Measurements from ENCODE around the gene AP1G2. TPM values are rescaled to one million over a fixed set of nuclear protein-coding genes. Genes with fewer than 3 reads are reported as not detected.

The AP1G2 gene
- total RNA-seq, 3 donors from 2014 or later = 86.9 to 113 (median 108) TPM

DNA sequence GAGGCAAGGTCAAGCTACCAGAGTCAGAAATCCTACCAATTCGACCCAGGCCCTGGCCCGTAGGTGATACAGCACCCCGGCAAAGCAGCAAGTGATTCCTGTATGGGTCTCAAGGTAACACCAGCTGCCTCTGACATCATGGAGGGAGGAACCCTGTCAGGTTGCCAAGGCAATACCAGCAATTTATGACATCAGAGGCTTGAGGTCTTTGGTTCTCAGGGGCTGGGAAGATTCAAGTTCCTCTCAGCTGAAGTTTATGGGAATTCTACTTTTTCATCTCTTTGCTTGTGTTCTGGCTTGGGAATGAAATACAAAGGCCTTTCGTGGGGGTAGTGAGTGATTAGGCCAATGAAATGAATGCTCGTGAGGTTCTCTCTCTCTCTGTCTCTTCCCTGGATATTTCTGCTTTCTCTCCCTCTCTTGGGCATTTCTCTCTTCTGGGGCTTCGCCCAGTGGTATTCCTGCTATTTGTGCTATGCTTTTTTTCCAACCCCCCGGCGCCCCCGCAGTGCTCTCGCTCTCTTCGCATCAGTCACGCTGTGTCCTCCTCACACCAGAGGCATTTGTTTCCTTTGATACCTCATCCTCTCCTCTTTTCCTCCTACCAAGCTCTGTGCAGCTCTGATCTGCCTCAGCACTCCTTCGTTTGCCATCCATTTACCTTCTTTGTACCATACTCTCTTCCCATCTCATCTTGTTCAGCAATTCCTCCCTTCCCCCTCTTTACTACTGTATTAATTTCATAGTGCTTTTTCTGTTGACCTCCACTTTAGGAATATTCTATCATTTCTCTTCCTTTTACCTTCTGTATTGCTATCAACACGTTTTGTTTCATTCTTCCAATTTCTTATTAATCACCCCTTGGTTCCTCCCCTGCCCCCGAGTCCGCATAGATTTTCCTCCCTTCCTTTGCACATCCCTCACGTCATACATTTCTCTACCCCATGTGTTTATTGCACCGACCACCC is 19.0 kb downstream of the AP1G2 start:
- ATAC-seq = no peak
- H3K9me3 Mint-ChIP-seq = no peaks in the 10 kb centered on the region
- no peaks in the 10 kb centered on the region for H3K27me3 Mint-ChIP-seq (ENCODE audit: low read depth)
- peaks cover 2% of the 10 kb centered on the region for H3K4me1 Mint-ChIP-seq (ENCODE audit: low read depth)
- DNase-seq = no peak
- no peaks in the 10 kb centered on the region for H3K36me3 Mint-ChIP-seq (ENCODE audit: insufficient read depth)
- H3K4me3 Mint-ChIP-seq = no peak overlapping the region

DNA sequence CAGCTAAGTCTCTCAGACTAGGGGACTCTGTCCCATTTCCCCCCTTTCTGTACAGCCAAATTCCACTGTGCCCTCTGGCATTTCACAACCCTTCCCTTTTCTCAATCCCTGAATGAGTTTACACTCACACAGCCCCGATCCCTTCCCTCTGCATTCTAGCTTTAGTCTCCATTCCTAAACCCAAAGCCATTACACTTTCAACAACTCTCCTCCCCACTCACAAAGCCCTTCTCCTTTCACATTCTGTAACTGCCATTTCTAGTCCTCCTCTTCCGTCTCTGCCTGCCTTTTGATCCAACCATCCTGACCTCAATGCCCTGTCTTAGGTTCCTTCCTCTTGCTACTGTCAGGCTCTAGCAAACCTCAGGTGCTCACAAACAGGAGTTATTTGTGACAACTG is 19.7 kb downstream of the AP1G2 start:
- H3K4me3 Mint-ChIP-seq = no peak overlapping the region
- no peaks in the 10 kb centered on the region for H3K9me3 Mint-ChIP-seq
- DNase-seq (no peak), ATAC-seq (no peak)
- peaks cover 2% of the 10 kb centered on the region for H3K4me1 Mint-ChIP-seq (ENCODE audit: low read depth)
- no peaks in the 10 kb centered on the region for H3K27me3 Mint-ChIP-seq (ENCODE audit: low read depth)
- no peaks in the 10 kb centered on the region for H3K36me3 Mint-ChIP-seq (ENCODE audit: insufficient read depth)

DNA sequence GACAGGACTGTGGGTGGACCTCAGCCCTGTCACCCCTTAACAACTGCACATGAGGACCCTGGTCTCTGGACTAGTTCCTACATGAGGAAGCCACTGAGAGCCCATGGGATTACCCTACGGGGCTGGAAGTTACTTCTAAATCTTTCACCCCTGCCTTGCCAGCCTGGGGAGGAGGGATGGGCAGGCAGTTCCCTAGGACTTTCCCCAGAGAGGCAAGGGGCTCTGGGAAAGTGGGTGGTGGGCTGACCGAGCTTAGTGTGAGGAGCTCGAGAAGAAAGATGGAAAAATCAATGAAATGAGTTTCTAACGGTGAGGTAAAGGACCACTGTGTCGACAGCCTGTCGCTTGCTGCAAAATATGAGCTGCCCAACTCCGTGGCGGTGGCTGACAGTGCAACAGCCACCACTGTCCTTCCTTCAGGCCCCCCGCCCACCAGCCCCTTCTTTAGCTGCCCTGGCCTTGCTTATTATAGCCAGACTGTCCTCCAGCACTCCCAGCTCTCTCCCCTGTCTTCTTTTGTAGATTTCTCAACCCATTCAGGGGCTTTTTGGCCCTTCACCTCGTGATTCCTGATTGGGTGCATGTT is 21.0 kb downstream of the AP1G2 start:
- DNase-seq (no peak), ATAC-seq (no peak)
- H3K27me3 Mint-ChIP-seq (ENCODE audit: low read depth) = no peaks in the 10 kb centered on the region
- H3K36me3 Mint-ChIP-seq (ENCODE audit: insufficient read depth) = no peaks in the 10 kb centered on the region
- no peaks in the 10 kb centered on the region for H3K9me3 Mint-ChIP-seq
- no peak overlapping the region for H3K4me3 Mint-ChIP-seq
- no peaks in the 10 kb centered on the region for H3K4me1 Mint-ChIP-seq (ENCODE audit: low read depth)

DNA sequence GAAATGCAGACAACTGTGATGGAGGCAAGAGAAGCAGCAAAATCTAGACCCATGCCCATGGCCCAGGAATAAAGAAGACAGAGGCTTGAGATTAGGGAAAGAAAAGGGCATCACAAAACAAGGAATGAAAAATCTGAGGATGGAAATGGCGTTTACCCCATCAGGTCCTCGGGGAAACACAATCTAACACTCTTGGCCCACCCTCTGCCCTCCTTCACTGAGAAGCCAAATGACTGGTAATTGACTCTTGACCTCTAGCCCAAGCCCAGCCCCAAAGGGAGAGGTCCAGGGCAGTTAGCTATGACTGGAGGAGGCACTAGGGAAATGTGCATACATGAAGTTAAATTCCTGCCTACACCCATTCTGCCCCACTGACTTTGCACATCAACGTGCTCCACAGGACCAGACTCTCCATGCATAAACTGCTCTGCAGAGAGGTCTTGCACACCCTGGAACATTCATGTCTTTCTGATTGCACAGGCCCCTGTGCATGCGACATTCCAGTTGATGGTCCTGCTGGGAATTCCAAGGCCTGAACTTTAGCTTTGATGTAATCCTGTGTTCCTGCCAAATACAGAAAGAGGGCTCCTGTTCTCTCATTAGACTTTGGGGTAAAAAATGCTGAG is 21.7 kb downstream of the AP1G2 start:
- ATAC-seq (no peak), DNase-seq (no peak)
- Mint-ChIP-seq H3K9me3 (no peaks in the 10 kb centered on the region), H3K27me3 (ENCODE audit: low read depth) (no peaks in the 10 kb centered on the region), H3K36me3 (ENCODE audit: insufficient read depth) (no peaks in the 10 kb centered on the region), H3K4me1 (ENCODE audit: low read depth) (no peaks in the 10 kb centered on the region), H3K4me3 (no peak overlapping the region)

DNA sequence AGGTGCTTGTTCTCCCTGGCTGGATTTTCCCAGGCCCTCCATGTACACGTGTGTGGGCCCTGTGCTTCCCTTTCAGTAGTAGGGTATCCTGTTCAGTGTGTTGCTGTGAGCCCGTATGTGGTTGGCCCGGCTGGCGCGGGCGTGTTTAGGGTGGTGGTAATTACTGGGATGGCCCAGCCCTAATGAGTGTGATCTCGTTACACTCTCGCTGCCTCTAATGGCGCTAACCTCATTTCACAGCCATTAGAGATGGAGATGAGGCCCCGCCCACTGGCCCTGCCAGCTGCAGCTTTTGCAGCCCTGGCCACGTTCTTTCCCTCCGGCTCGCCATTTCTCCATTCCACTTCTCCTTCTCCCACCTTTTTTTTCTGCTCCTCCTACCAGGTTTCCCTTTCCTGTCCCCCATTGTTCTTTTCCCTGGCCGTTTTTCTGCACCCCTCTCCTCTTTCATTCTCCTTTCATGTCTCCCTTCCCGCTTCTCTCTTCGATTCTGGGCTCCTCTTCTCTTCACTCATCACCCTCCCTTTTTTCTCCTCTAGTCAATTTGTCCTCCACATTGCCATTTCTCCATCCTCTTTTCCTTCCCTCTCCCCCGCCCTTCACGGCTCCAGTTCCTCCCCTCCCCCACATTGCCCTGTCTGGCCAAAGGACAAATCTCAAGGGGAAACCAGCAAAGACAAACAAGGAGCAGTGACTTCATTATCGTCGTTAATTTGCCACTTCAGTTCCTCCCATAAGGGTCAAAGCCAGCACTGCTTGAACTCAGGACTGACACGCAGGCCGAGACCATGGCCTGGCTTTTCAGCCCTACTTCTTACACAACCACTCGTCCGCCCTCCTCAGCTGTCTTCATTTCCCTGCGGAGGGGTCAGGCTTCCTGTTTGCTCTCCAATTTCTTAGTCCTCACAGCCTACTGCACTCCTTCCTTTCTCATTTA is 22.8 kb downstream of the AP1G2 start:
- no peak for DNase-seq
- no peak overlapping the region for H3K4me3 Mint-ChIP-seq
- H3K36me3 Mint-ChIP-seq (ENCODE audit: insufficient read depth) = no peaks in the 10 kb centered on the region
- no peaks in the 10 kb centered on the region for H3K27me3 Mint-ChIP-seq (ENCODE audit: low read depth)
- H3K9me3 Mint-ChIP-seq = no peaks in the 10 kb centered on the region
- no peak for ATAC-seq
- H3K4me1 Mint-ChIP-seq (ENCODE audit: low read depth) = no peaks in the 10 kb centered on the region

DNA sequence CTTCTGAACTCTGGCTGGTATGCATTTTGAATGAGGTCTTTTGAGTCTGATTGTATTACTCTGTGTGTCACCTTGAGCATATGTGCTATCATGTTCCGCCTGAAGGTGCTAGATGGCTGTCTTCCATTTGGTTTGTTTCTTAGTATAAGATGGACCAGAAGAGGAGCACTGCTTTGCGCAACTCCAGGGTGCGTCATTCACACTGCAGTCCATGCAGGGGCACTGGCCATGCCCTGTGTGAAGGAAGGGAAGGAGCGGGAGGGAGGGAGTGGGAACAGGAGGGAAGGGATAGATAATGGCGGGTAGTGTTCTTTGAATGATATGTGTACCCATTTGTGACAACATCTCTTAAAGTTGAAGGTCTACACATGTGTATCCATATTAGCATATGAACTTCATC is 24.2 kb downstream of the AP1G2 start:
- Mint-ChIP-seq H3K36me3 (ENCODE audit: insufficient read depth) (no peaks in the 10 kb centered on the region), H3K9me3 (no peaks in the 10 kb centered on the region), H3K27me3 (ENCODE audit: low read depth) (peaks cover 2% of the 10 kb centered on the region), H3K4me1 (ENCODE audit: low read depth) (peaks cover 2% of the 10 kb centered on the region), H3K4me3 (no peak overlapping the region)
- DNase-seq = no peak
- no peak for ATAC-seq

DNA sequence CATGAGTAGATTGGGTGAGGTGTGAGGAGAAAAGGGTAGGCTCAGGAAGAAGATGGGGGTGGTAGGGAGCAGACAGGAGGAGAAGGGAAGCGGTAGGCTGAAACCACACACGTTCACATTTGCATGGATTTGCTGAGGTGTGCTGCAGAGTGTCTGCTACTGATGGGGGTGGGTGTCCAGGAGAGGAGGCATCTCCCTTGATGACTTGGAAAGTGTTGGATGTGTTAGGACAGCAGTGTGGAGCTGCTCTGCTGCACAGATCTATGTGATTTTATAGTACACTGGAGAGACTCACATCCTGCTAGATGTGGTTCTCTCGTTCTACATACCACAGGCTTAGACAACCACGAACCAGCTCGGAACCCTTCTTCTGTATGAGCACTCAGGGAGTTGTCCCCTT is 25.3 kb downstream of the AP1G2 start:
- H3K27me3 Mint-ChIP-seq (ENCODE audit: low read depth) = peaks cover 2% of the 10 kb centered on the region
- no peak for DNase-seq
- peaks cover 2% of the 10 kb centered on the region for H3K4me1 Mint-ChIP-seq (ENCODE audit: low read depth)
- H3K4me3 Mint-ChIP-seq = no peak overlapping the region
- no peak for ATAC-seq
- no peaks in the 10 kb centered on the region for H3K9me3 Mint-ChIP-seq
- H3K36me3 Mint-ChIP-seq (ENCODE audit: insufficient read depth) = no peaks in the 10 kb centered on the region

DNA sequence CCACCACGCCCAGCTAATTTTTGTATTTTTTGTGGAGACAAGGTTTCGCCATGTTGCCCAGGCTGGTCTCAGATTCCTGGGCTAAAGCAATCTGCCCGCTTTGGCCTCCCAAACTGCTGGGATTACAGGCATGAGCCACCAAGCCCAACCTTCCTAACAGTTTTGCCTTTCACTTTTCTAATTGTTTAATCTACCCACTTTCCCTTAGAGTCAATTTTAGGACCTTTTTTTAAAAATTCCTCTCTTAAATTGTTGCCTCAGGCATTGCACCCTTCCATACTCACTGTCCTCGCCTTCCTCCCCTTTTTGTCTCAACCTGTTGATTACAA is 27.5 kb downstream of the AP1G2 start:
- DNase-seq (no peak), ATAC-seq (no peak)
- peaks cover 2% of the 10 kb centered on the region for H3K27me3 Mint-ChIP-seq (ENCODE audit: low read depth)
- no peak overlapping the region for H3K4me3 Mint-ChIP-seq
- H3K4me1 Mint-ChIP-seq (ENCODE audit: low read depth) = peaks cover 2% of the 10 kb centered on the region
- H3K9me3 Mint-ChIP-seq = no peaks in the 10 kb centered on the region
- no peaks in the 10 kb centered on the region for H3K36me3 Mint-ChIP-seq (ENCODE audit: insufficient read depth)

DNA sequence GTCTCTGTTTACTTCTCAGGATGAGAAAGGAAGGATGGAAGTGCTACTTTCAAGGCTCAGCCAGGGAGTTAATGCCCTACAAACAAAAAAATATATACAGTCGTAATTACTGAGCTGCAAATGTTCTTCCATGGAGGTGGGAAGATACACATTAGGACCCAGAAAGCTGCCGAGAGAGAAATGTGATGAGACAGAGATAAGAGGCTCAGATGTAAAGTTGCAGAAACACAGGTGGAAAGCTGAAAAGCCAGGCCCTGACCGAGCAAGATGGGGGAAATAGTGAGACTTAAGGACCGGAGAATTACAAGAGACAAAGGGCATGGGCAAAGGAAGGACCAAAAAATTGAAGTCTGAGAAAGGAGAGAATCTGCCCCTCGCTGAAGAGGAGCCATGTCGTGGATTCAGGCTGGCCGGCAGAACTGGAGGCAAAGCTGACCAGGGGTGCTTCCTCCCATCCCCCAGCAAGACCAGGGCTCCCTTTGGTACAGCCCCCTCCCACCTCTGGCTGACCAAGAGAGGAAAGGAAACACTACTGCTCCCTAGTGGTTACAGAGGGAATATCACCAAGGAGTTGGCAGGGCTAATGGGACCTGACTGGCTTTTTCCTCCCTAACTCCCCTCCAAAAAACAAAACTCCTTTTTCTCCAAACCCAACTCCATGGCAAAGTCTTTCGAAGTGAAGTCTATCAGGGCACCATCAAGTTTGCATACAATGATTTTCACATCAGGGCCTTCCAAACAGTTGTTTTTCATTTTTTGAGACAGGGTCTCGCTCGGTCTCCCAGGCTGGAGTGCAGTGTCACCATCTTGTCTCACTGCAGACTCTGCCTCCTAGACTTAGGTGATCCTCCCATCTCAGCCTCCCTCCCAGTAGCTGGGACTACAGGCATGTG is 28.1 kb downstream of the AP1G2 start:
- no peak for DNase-seq
- no peak overlapping the region for H3K4me3 Mint-ChIP-seq
- ATAC-seq = peak; percentile 77 to 80
- no peaks in the 10 kb centered on the region for H3K9me3 Mint-ChIP-seq
- peaks cover 2% of the 10 kb centered on the region for H3K27me3 Mint-ChIP-seq (ENCODE audit: low read depth)
- peaks cover 2% of the 10 kb centered on the region for H3K4me1 Mint-ChIP-seq (ENCODE audit: low read depth)
- H3K36me3 Mint-ChIP-seq (ENCODE audit: insufficient read depth) = no peaks in the 10 kb centered on the region

DNA sequence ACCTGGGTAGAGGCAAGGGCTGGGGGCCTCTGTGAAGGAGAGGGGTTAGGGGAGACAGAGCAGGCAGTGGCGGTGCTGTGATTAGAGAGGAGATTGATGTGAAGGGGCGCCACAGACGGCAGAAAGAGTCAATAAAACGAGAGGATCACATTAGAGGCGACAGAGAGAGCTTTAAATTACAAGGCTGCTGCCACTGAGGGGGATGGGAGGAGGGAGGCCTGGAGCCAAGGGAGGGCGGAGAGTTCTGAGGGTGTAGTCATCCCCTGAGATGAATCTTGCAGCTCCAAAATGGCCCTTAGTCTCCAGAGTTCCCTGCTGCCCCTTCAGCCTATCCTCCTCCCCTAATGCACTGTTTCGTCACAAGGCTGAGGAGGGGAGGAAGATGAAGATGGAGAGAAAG is 28.8 kb downstream of the AP1G2 start:
- ATAC-seq (no peak), DNase-seq (no peak)
- Mint-ChIP-seq H3K4me1 (ENCODE audit: low read depth) (peaks cover 2% of the 10 kb centered on the region), H3K9me3 (no peaks in the 10 kb centered on the region), H3K4me3 (no peak overlapping the region), H3K27me3 (ENCODE audit: low read depth) (peaks cover 2% of the 10 kb centered on the region), H3K36me3 (ENCODE audit: insufficient read depth) (no peaks in the 10 kb centered on the region)

DNA sequence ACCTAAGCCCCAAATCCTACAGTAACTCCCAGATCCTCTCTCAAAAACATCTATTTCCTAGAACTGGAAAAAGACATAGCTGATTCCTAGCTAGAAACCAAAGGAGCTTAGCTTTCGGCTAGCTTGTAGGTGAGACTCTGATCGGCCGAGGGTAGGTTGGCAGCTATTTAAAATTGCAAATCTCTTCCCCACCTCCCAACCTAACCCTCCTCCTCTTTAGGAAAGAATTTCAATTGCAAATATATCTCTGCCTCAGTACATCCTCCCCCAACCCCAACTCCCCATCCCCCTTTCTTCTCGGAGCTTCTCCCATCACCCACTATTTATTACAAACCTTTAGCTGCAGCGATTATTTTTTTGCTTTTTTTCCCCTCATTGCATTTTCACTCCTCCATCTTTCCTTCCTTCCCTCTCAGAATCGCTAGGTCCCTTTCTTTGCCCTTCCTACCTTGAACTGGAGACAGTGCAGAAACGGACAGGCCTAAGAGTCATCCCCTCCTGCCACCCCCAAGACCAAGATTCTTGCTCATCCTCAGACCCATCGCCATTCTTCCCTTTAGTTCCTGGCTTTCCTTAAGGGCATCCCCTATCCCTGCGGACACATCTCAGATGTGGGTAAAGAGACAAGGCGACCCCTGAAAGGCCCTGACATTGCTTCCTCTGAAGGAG is 29.4 kb downstream of the AP1G2 start:
- H3K4me1 Mint-ChIP-seq (ENCODE audit: low read depth) = peaks cover 2% of the 10 kb centered on the region
- no peaks in the 10 kb centered on the region for H3K9me3 Mint-ChIP-seq
- peaks cover 2% of the 10 kb centered on the region for H3K27me3 Mint-ChIP-seq (ENCODE audit: low read depth)
- H3K4me3 Mint-ChIP-seq = no peak overlapping the region
- ATAC-seq = no peak
- DNase-seq = no peak
- H3K36me3 Mint-ChIP-seq (ENCODE audit: insufficient read depth) = no peaks in the 10 kb centered on the region

DNA sequence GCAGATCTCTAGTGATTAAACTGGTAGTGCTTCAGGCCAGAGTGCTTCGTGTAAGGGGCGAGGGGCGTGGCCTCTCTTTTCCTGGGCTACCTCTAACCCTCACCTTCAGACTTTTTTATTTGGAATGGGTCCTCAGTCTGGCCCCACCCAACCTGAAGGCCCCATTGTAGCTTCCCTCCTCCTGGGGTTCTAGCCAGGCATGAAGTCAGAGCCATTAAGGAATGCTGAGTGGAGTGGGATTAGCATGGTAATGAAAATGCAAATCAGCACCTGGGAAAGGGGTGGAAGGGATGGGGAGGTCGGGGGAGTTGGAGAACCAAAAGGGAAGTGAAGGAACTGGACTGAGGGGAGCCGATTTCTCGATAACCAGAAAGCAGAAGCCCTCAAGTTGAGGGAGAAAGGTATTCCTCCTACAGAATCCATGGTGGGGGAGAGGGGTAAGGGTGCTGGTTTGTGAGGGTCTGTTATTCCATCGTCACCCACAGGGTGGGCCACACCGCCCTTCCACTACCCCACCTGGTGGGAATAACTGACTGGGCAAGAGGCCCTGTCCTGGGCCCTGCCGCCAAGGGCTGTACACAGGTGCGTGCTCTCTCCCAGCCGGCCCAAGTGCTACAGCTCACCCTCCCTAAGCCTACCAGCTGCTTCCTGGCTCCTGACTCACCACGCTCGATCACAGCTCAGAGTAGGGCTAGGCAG is 30.1 kb downstream of the AP1G2 start:
- peaks cover 2% of the 10 kb centered on the region for H3K4me1 Mint-ChIP-seq (ENCODE audit: low read depth)
- no peaks in the 10 kb centered on the region for H3K36me3 Mint-ChIP-seq (ENCODE audit: insufficient read depth)
- H3K27me3 Mint-ChIP-seq (ENCODE audit: low read depth) = peaks cover 2% of the 10 kb centered on the region
- DNase-seq (no peak), ATAC-seq (no peak)
- H3K4me3 Mint-ChIP-seq = no peak overlapping the region
- no peaks in the 10 kb centered on the region for H3K9me3 Mint-ChIP-seq
